ENCODE results near the gene CREB3L2.

- TF ChIP-seq PRPF4 (IDR thresholded peaks at IDR 0.05; ENCODE audit: low read depth, low read length, poor library complexity, severe bottlenecking) (no peak), ZBTB20 (CRISPR knock-in tag; IDR thresholded peaks at IDR 0.05; ENCODE audit: borderline replicate concordance, low read depth) (no peak), ZMYM4 (CRISPR knock-in tag; IDR thresholded peaks at IDR 0.05) (no peak), SAFB2 (CRISPR knock-in tag; IDR thresholded peaks at IDR 0.05; ENCODE audit: borderline replicate concordance, low read depth) (no peak), RFX5 (IDR thresholded peaks at IDR 0.05; ENCODE audit: low read depth, low read length) (no peak), YY1 (IDR thresholded peaks at IDR 0.05; ENCODE audit: insufficient read depth, insufficient replicate concordance, low read depth, low read length) (no peak), ATF2 (CRISPR knock-in tag; IDR thresholded peaks at IDR 0.05) (no peak), ZNF207 (IDR thresholded peaks at IDR 0.05; ENCODE audit: borderline replicate concordance) (no peak), POLR2A (IDR thresholded peaks at IDR 0.05; ENCODE audit: insufficient read depth in 1 of 2, low read depth in 2 of 2, low read length in 2 of 2) (no peak), CTCF (CRISPR knock-in tag; IDR thresholded peaks at IDR 0.05) (no peak), MYC (CRISPR knock-in tag; IDR thresholded peaks at IDR 0.05; ENCODE audit: borderline replicate concordance) (no peak), ZNF547 (CRISPR knock-in tag; IDR thresholded peaks at IDR 0.05) (no peak)
- TF ChIP-seq, protein P1, sequence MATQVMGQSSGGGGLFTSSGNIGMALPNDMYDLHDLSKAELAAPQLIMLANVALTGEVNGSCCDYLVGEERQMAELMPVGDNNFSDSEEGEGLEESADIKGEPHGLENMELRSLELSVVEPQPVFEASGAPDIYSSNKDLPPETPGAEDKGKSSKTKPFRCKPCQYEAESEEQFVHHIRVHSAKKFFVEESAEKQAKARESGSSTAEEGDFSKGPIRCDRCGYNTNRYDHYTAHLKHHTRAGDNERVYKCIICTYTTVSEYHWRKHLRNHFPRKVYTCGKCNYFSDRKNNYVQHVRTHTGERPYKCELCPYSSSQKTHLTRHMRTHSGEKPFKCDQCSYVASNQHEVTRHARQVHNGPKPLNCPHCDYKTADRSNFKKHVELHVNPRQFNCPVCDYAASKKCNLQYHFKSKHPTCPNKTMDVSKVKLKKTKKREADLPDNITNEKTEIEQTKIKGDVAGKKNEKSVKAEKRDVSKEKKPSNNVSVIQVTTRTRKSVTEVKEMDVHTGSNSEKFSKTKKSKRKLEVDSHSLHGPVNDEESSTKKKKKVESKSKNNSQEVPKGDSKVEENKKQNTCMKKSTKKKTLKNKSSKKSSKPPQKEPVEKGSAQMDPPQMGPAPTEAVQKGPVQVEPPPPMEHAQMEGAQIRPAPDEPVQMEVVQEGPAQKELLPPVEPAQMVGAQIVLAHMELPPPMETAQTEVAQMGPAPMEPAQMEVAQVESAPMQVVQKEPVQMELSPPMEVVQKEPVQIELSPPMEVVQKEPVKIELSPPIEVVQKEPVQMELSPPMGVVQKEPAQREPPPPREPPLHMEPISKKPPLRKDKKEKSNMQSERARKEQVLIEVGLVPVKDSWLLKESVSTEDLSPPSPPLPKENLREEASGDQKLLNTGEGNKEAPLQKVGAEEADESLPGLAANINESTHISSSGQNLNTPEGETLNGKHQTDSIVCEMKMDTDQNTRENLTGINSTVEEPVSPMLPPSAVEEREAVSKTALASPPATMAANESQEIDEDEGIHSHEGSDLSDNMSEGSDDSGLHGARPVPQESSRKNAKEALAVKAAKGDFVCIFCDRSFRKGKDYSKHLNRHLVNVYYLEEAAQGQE (IDR thresholded peaks at IDR 0.05; ENCODE audit: borderline replicate concordance in 1 of 2, low read depth in 1 of 2, low read length in 2 of 2) = no peak
- TF ChIP-seq, protein P2, sequence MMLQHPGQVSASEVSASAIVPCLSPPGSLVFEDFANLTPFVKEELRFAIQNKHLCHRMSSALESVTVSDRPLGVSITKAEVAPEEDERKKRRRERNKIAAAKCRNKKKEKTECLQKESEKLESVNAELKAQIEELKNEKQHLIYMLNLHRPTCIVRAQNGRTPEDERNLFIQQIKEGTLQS (CRISPR knock-in tag; IDR thresholded peaks at IDR 0.05) = no peak
Measured at GRCh38 chr7:137962491-137962874, 39.4 kb downstream of the CREB3L2 start.
